CD8-positive, alpha-beta memory T cell (primary cell): ENCODE data around the gene ITGA5. TPM values are rescaled to one million over a fixed set of nuclear protein-coding genes. Genes with fewer than 3 reads are reported as not detected.

Source experiments
- polyA plus RNA-seq: library from polyadenylated mRNA; unstranded; fragments of 300-500 nt; fragmentation: Illumina TruSeq; gene quantifications from one replicate; pipeline ENCODE4 v1.2.3, GENCODE V29; 2021
- total RNA-seq, 2 experiments: library from RNA; stranded (reverse); gene quantifications; one replicate each; pipeline ENCODE4 v1.2.3, GENCODE V29; 2021

Gene ITGA5
- total and polyA plus RNA-seq, 3 experiments from 2014 or later: 23.2 to 50.6 (median 25.7) TPM

Other genes starting within 250 kb of the ITGA5 start
- gene SMUG1, start 230.3 kb downstream of the ITGA5 start, total RNA-seq: 10 to 100 TPM; 23.3 to 25.2 TPM
- gene SMUG1, start 230.3 kb downstream of the ITGA5 start, polyA plus RNA-seq: 24.1 TPM
- 10 to 100 TPM; 82.0 to 87.8 TPM for gene CBX5, start 139.1 kb downstream of the ITGA5 start, total RNA-seq
- gene CBX5, start 139.1 kb downstream of the ITGA5 start, polyA plus RNA-seq: 19.2 TPM
- gene HNRNPA1, start 138.5 kb downstream of the ITGA5 start, total RNA-seq: 1,000 to 10,000 TPM; 1,970 to 2,000 TPM
- 822 TPM for gene HNRNPA1, start 138.5 kb downstream of the ITGA5 start, polyA plus RNA-seq
- not detected for gene NFE2, start 118.3 kb downstream of the ITGA5 start, total RNA-seq
- not detected for gene NFE2, start 118.3 kb downstream of the ITGA5 start, polyA plus RNA-seq
- 100 to 1,000 TPM; 112 to 115 TPM for gene COPZ1, start 94.1 kb downstream of the ITGA5 start, total RNA-seq
- gene COPZ1, start 94.1 kb downstream of the ITGA5 start, polyA plus RNA-seq: 158 TPM
- under 1 TPM; 0.15 to 0.16 TPM for gene GPR84, start 54.8 kb downstream of the ITGA5 start, total RNA-seq
- gene GPR84, start 54.8 kb downstream of the ITGA5 start, polyA plus RNA-seq: not detected
- under 1 TPM; 0.77 to 0.78 TPM for gene ZNF385A, start 34.5 kb downstream of the ITGA5 start, total RNA-seq
- not detected for gene ZNF385A, start 34.5 kb downstream of the ITGA5 start, polyA plus RNA-seq
- 10 to 100 TPM in 1 of 2 experiments, 1 to 10 TPM in 1; 8.8 to 10.4 TPM for gene GTSF1, start 54.3 kb upstream of the ITGA5 start, total RNA-seq
- gene GTSF1, start 54.3 kb upstream of the ITGA5 start, polyA plus RNA-seq: 20.0 TPM
- gene NCKAP1L, start 78.5 kb upstream of the ITGA5 start, total RNA-seq: 10 to 100 TPM; 82.4 to 87.1 TPM
- 87.6 TPM for gene NCKAP1L, start 78.5 kb upstream of the ITGA5 start, polyA plus RNA-seq
- gene PDE1B, start 130.3 kb upstream of the ITGA5 start, total RNA-seq: 1 to 10 TPM; 4.3 to 4.9 TPM
- 0.33 TPM for gene PDE1B, start 130.3 kb upstream of the ITGA5 start, polyA plus RNA-seq
- not detected for gene PPP1R1A, start 169.4 kb upstream of the ITGA5 start, total RNA-seq
- not detected for gene PPP1R1A, start 169.4 kb upstream of the ITGA5 start, polyA plus RNA-seq
- gene LACRT, start 215.6 kb upstream of the ITGA5 start, total RNA-seq: not detected
- gene LACRT, start 215.6 kb upstream of the ITGA5 start, polyA plus RNA-seq: not detected
- gene DCD, start 229.1 kb upstream of the ITGA5 start, total RNA-seq: not detected
- not detected for gene DCD, start 229.1 kb upstream of the ITGA5 start, polyA plus RNA-seq